ENCODE data around the gene PDE8B. TPM values are rescaled to one million over a fixed set of nuclear protein-coding genes. Genes with fewer than 3 reads are reported as not detected.

Gene PDE8B
- total and polyA plus RNA-seq, 11 donors, result 1.1 to 9.3 (median 3.4) TPM

DNA sequence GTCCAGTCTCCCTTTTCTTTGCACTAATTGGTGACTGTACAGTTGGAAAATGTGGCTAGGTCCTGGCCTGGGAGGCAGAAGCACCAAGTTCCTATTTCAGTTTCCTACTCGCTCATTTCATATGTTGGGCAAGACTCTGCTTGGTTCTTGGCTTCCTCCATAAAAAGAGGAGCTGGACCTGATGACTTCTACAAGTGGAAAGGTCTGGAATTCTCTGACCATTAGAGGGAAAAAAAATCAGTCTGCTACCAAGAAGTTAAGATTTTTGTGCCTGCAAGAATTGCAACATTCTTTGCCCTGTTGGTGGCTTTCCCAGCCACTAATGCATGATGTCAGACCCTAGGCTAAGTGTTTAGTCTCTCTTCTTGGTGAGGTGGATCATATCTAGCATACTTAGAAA lies 190.2 kb downstream of the PDE8B start:
- intact Hi-C loops (cut with DNase I), result no loop called here
- Histone ChIP-seq H3K27ac (no peak overlapping the region), H3K27me3 (no peaks in the 10 kb centered on the region), H3K36me3 (no peaks in the 10 kb centered on the region), H3K4me1 (no peaks in the 10 kb centered on the region), H3K9me3 (no peaks in the 10 kb centered on the region), H3K4me3 (no peak overlapping the region)
- WGBS, 4 donors, result 75 to 100% (median 86%) methylated on average over 1 of the region's 1 CpG
- ATAC-seq, result no peak
- DNase-seq, result no peak
- TF ChIP-seq POLR2A (IDR thresholded peaks at IDR 0.05), result no peak
- TF ChIP-seq, protein P1, sequence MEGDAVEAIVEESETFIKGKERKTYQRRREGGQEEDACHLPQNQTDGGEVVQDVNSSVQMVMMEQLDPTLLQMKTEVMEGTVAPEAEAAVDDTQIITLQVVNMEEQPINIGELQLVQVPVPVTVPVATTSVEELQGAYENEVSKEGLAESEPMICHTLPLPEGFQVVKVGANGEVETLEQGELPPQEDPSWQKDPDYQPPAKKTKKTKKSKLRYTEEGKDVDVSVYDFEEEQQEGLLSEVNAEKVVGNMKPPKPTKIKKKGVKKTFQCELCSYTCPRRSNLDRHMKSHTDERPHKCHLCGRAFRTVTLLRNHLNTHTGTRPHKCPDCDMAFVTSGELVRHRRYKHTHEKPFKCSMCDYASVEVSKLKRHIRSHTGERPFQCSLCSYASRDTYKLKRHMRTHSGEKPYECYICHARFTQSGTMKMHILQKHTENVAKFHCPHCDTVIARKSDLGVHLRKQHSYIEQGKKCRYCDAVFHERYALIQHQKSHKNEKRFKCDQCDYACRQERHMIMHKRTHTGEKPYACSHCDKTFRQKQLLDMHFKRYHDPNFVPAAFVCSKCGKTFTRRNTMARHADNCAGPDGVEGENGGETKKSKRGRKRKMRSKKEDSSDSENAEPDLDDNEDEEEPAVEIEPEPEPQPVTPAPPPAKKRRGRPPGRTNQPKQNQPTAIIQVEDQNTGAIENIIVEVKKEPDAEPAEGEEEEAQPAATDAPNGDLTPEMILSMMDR (IDR thresholded peaks at IDR 0.05), result no peak

DNA sequence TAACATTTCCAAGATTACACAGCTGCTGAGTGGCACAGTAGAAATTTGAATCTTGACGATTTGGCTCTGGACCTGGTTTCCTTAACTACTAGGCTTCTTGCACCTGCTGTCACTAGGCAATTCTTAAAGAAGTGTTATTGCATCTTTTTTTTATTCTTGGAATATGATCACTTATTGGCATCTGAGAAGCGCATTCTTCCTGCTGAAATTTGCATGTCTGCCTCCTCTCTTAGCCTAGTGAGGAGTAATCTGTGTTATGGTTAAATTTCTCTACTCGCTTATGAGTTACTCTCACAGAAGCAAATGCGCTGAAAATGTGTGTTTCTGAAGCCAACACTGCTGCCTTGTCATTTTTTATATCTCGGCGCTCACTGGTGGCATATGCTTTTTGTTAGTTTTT lies 192.3 kb downstream of the PDE8B start:
- intact Hi-C loops (cut with DNase I), result no loop called here
- no peak for DNase-seq
- H3K27me3 ChIP-seq, result no peaks in the 10 kb centered on the region
- H3K9me3 ChIP-seq, result no peaks in the 10 kb centered on the region
- TF ChIP-seq, protein P1 (IDR thresholded peaks at IDR 0.05), result no peak
- TF ChIP-seq POLR2A (IDR thresholded peaks at IDR 0.05), result no peak
- no peak overlapping the region for H3K4me3 ChIP-seq
- no peak overlapping the region for H3K27ac ChIP-seq
- no peaks in the 10 kb centered on the region for H3K36me3 ChIP-seq
- WGBS, 4 donors, result 90 to 94% (median 92%) methylated on average over 6 of the region's 6 CpGs
- no peak for ATAC-seq
- H3K4me1 ChIP-seq, result no peaks in the 10 kb centered on the region

DNA sequence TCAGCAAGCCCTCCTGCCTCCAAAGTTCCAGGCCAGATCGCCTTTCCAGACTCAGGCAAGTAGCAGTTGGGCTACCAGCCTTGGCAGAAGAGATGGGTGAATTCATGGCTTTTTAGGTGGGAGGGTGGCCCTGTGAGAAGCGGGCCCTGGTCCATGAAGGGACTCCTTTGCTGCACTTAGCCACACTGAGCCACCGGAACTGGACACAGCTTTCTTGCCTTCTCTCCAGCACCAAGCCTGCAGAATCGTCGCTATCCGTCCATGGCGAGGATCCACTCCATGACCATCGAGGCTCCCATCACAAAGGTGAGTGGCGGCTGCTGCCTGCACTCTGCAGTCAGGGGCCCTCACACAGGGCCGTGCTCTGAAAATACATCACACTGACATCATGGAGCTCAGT lies 196.7 kb downstream of the PDE8B start:
- DNase-seq (no peak), ATAC-seq (no peak)
- no peaks in the 10 kb centered on the region for H3K9me3 ChIP-seq
- TF ChIP-seq POLR2A (IDR thresholded peaks at IDR 0.05), result no peak
- TF ChIP-seq, protein P1 (IDR thresholded peaks at IDR 0.05), result no peak
- 88 to 97% (median 95%) methylated on average over 10 of the region's 10 CpGs for WGBS, 4 donors
- no peak overlapping the region for H3K4me3 ChIP-seq
- no peaks in the 10 kb centered on the region for H3K36me3 ChIP-seq
- H3K27me3 ChIP-seq, result no peaks in the 10 kb centered on the region
- intact Hi-C loops (cut with DNase I), result no loop called here
- no peak overlapping the region for H3K27ac ChIP-seq
- no peaks in the 10 kb centered on the region for H3K4me1 ChIP-seq

DNA sequence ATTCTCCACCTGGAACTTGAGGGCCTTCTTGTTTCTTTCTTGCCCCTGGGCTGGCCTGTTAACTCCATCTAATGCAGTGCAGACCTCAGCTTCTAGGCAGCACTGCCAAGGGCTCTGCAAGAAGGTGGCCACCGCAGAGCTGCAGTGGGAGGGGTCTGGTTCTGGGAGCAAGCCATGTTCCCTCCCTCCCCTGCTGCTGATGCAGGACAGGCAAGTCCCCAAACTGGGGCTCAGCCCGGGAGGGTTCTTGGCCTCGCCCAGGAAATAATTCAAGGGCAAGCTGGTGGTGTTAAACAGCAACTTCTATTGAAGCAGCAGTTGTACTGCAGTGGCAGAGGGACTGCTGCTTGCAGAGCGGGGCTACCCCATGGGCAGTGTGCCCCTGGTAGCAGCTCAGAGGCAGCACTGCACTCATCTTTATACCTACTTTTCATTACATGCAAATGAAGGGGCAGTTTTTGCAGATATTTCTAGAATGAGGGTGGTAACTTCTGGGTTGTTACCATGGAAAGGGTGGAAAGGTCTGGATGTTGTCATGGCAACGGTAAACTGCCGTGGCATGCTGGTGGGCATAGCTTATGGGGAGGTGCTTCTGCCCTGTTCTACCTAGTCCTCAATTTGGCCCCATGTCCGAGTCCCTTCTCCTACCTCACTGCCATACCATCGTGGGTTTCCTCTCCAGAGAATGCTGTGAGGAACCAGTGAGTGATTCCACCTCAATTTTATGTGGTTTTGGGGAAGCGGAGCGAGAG lies 199.6 kb downstream of the PDE8B start:
- ATAC-seq (no peak), DNase-seq (no peak)
- TF ChIP-seq POLR2A (IDR thresholded peaks at IDR 0.05), result no peak
- TF ChIP-seq, protein P1 (IDR thresholded peaks at IDR 0.05), result no peak

More for the DNA sequence above, 199.6 kb downstream of the PDE8B start:
- WGBS, 4 donors, result 83 to 92% (median 88%) methylated on average over 8 to 10 of the region's 10 CpGs
- Histone ChIP-seq H3K27ac (no peak overlapping the region), H3K36me3 (no peaks in the 10 kb centered on the region), H3K27me3 (no peaks in the 10 kb centered on the region), H3K9me3 (no peaks in the 10 kb centered on the region), H3K4me1 (no peaks in the 10 kb centered on the region), H3K4me3 (no peak overlapping the region)
- intact Hi-C loops (cut with DNase I), result no loop called here
